ENCODE measurements around the gene MTOR. TPM values are rescaled to one million over a fixed set of nuclear protein-coding genes. Genes with fewer than 3 reads are reported as not detected.
"Not testable (repeated sequence)": the region's sequence is repeated elsewhere in the genome, so short reads cannot be mapped to it uniquely, and the experiment has no call there.

The MTOR gene
- total RNA-seq, 8 experiments from 2014 or later = 27.9 to 59.9 (median 51.2) TPM

DNA sequence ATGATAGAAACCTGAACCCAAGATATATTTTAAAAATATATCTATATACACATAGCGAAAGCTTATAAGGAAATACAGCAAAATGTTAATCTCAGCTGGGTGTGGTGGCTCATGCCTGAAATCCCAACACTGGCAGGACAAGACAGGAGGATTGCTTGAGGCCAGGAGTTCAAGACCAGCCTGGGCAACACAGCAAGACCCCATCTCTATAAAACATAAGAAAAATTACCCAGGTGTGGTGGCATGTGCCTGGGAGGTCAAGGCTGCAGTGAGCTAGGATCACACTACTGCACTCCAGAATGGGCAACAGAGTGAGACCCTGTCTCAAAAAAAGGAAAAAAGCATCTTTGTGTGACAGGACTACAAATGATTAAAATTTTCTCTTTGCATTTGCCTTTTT is 196.6 kb downstream of the MTOR start:
- in situ Hi-C loops (cut with MboI; ENCODE audit: low pct_unique_long_range_greater_than_20kb in 2 of 9, low sequenced_read_pairs in 9 of 9, unreplicated experiment in 9 of 9) = no loop called here
- ATAC-seq (replicated peaks in 6 of 8) = no peak
- WGBS, 10 experiments = 86 to 100% (median 100%) methylated on average over 1 of the region's 1 CpG
- peaks cover 4% of the 10 kb centered on the region in 2 donors for H3K4me1 ChIP-seq (replicated peaks in 1 of 2)
- H3K4me3 ChIP-seq = no peak overlapping the region
- no peak overlapping the region for H3K27ac ChIP-seq

DNA sequence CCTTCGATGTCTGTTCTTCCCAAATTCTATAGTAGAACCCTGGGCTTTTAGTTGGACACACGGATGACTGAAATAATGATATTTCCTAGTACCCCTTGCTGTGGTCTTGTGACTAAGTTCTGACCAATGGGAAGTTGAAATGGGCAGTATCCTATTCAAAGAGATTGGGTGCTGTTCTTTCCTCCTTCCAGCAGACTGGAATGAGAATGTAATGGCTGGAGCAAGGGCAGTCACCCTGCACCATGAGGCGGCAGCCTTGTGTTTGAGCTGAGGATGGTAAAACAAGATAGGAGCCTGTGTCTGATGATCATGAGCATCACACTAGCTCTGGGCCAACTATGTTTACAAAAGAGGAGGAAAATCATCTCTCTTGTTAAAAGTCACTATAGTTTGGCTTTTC is 197.4 kb downstream of the MTOR start:
- H3K4me1 ChIP-seq (replicated peaks in 1 of 2) = peaks cover 4 to 5% of the 10 kb centered on the region in 2 donors
- no peak for ATAC-seq (replicated peaks in 6 of 8)
- no peak overlapping the region for H3K4me3 ChIP-seq
- WGBS, 10 experiments = 88 to 100% (median 94%) methylated on average over 2 to 3 of the region's 3 CpGs; no CpG with 5 or more reads in 1 of the 10 experiments
- no peak overlapping the region for H3K27ac ChIP-seq
- in situ Hi-C loops (cut with MboI; ENCODE audit: low pct_unique_long_range_greater_than_20kb in 2 of 9, low sequenced_read_pairs in 9 of 9, unreplicated experiment in 9 of 9) = no loop called here

GRCh38 chr1:11063937-11064537 is 198.3 kb downstream of the MTOR start:
- H3K27ac ChIP-seq; ATAC-seq (replicated peaks in 6 of 8); H3K4me3 ChIP-seq; H3K4me1 ChIP-seq (replicated peaks in 1 of 2); in situ Hi-C loops (cut with MboI; ENCODE audit: low pct_unique_long_range_greater_than_20kb in 2 of 9, low sequenced_read_pairs in 9 of 9, unreplicated experiment in 9 of 9): not testable (repeated sequence)
- WGBS, 10 experiments = 73 to 100% (median 91%) methylated on average over 1 to 12 of the region's 18 CpGs; no CpG with 5 or more reads in 2 of the 10 experiments

DNA sequence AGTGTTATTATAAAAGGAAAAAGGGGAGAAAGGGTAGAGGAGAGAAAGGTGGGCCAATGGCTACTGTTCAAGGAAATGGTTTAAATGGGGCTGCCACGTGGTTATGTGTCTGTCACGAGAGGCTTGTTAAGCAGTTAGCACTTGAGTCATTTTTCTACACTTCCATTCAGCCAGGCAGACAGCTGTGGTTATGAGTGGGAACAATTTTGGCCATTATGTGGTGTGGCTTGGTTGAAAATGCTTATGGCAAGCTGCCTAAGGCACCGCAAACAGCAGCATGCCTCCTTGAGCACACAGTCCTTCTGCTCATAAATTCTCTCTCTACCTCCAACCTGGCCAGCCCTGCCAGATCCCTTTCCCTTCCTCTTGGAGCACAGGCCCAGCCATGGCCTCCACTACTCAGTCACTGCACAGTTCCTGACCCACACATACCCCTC is 199.4 kb downstream of the MTOR start:
- no peak for ATAC-seq (replicated peaks in 6 of 8)
- Histone ChIP-seq H3K4me3 (no peak overlapping the region), H3K27ac (no peak overlapping the region), H3K4me1 (replicated peaks in 1 of 2) (peaks cover 10 to 11% of the 10 kb centered on the region in 2 donors)
- 25 to 100% (median 67%) methylated on average over 1 to 3 of the region's 3 CpGs; no CpG with 5 or more reads in 3 of the 10 experiments for WGBS, 10 experiments
- in situ Hi-C loops (cut with MboI; ENCODE audit: low pct_unique_long_range_greater_than_20kb in 2 of 9, low sequenced_read_pairs in 9 of 9, unreplicated experiment in 9 of 9) = no loop called here

GRCh38 chr1:11061652-11062365 is 200.5 kb downstream of the MTOR start:
- 67 to 100% (median 88%) methylated on average over 1 to 5 of the region's 5 CpGs; no CpG with 5 or more reads in 3 of the 10 experiments for WGBS, 10 experiments
- in situ Hi-C loops (cut with MboI; ENCODE audit: low pct_unique_long_range_greater_than_20kb in 2 of 9, low sequenced_read_pairs in 9 of 9, unreplicated experiment in 9 of 9) = no loop called here
- ATAC-seq (replicated peaks in 6 of 8) = no peak
- Histone ChIP-seq H3K4me3 (no peak overlapping the region), H3K27ac (no peak overlapping the region), H3K4me1 (replicated peaks in 1 of 2) (peaks cover 10 to 11% of the 10 kb centered on the region in 2 donors)

GRCh38 chr1:11059968-11060830 is 202.2 kb downstream of the MTOR start, which contains the start of gene SRM:
SRM (minus strand) TSS chr1:11060018; CDS start chr1:11059943, 75 bp downstream.
- H3K4me3 ChIP-seq = peak within 1 kb of the TSS; percentile 71 to 95 (median 84)
- peak within 1 kb of the TSS; percentile 59 to 74 for H3K27ac ChIP-seq
- H3K4me1 ChIP-seq (replicated peaks in 1 of 2) = peaks cover 10 to 11% of the 10 kb centered on the region in 2 donors
- ATAC-seq (replicated peaks in 6 of 8) = peak; percentile 84 to 97 (median 96)
- WGBS, 10 experiments = 0% methylated on average over 3 to 15 of the region's 83 CpGs; no CpG with 5 or more reads in 3 of the 10 experiments
- in situ Hi-C loops (cut with MboI; ENCODE audit: low pct_unique_long_range_greater_than_20kb in 2 of 9, low sequenced_read_pairs in 9 of 9, unreplicated experiment in 9 of 9) = no loop called here

DNA sequence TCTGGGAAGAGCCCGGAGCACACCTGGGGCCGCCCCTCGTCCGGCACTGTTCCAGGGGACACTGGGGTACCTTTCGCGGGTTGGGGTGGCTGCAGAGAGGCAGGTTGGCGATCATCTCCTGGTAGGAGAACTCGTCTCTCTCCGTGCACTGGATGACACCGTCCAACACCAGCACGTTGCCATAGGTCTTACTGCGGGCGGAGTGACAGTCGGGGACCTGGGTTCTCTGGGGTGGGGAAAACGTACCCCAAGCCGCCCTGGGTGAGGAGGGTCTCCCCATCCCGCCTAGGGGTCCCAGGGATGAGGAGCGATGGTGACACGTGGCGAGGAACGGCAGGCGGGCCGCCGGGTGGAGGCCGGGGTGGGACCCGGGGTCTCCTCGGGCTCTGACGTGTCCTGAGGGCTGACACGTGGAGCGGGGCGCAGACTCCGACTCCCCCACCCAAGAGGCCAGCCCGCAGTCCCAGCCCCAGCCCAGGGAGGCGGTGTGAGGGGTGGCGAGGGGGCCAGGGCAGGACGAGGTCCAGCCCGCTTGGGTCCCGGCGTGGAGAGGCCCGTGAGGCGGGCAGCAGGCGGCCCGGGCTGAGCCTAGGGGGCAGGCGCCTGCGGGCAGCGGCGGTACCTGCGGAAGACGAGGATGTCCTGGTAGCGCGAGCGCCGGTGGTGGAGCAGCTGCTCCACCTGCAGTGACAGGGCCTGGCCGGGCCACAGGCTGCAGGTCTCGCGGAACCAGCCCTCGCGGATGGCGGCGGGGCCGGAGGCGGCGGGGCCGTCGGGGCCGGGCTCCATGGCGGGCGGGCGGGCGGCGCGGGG is 203.0 kb downstream of the MTOR start:
- WGBS, 10 experiments = 0% methylated on average over 3 to 6 of the region's 72 CpGs; no CpG with 5 or more reads in 7 of the 10 experiments
- Histone ChIP-seq H3K4me3 (peak overlapping the region; percentile 71 to 95 (median 84)), H3K4me1 (replicated peaks in 1 of 2) (peaks cover 10 to 11% of the 10 kb centered on the region in 2 donors), H3K27ac (peak overlapping the region; percentile 49 to 62)
- in situ Hi-C loops (cut with MboI; ENCODE audit: low pct_unique_long_range_greater_than_20kb in 2 of 9, low sequenced_read_pairs in 9 of 9, unreplicated experiment in 9 of 9) = no loop called here
- ATAC-seq (replicated peaks in 6 of 8) = peak; percentile 13 to 41 (median 32)

DNA sequence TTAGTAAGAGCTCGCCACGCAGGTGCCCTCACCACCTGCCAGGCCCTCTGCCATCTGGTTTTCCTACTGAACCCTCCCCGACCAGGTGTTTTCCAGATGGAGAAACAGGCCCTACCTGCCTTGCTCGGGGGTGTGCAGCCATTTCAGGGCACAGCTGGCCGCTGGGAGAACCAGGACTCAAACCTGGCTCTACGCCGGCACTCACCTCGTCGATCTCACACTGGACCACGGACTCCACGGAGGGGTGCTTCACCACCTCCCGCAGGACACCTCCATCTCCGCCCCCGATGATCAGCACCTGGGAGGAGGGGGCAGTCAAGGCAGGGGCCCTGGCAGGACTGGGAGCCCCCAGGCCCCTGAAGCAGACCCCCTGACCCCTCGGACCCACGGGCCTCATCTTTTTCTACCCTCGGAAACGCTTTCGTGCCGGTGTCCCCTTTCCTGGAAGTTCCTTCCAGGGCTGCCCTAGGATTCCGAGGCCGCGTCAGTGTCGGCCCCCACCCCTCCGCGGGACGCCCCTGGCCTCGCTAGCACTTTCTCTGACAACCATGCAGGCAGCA is 203.7 kb downstream of the MTOR start:
- 60 to 100% (median 80%) methylated on average over 1 to 7 of the region's 28 CpGs; no CpG with 5 or more reads in 4 of the 10 experiments for WGBS, 10 experiments
- no peak for ATAC-seq (replicated peaks in 6 of 8)
- peaks cover 10 to 11% of the 10 kb centered on the region in 2 donors for H3K4me1 ChIP-seq (replicated peaks in 1 of 2)
- in situ Hi-C loops (cut with MboI; ENCODE audit: low pct_unique_long_range_greater_than_20kb in 2 of 9, low sequenced_read_pairs in 9 of 9, unreplicated experiment in 9 of 9) = no loop called here
- H3K4me3 ChIP-seq = peak overlapping the region; percentile 71 to 95 (median 84)
- no peak overlapping the region for H3K27ac ChIP-seq

- WGBS, 10 experiments = 83 to 100% (median 93%) methylated on average over 2 to 14 of the region's 14 CpGs; no CpG with 5 or more reads in 4 of the 10 experiments
- Histone ChIP-seq H3K27ac (no peak overlapping the region), H3K4me3 (peak overlapping the region in 1 of 5 donors; percentile 86), H3K4me1 (replicated peaks in 1 of 2) (peaks cover 13 to 15% of the 10 kb centered on the region in 2 donors)
- in situ Hi-C loops (cut with MboI; ENCODE audit: low pct_unique_long_range_greater_than_20kb in 2 of 9, low sequenced_read_pairs in 9 of 9, unreplicated experiment in 9 of 9) = no loop called here
- ATAC-seq (replicated peaks in 6 of 8) = no peak
Measured at GRCh38 chr1:11058026-11058425, 204.3 kb downstream of the MTOR start.

DNA sequence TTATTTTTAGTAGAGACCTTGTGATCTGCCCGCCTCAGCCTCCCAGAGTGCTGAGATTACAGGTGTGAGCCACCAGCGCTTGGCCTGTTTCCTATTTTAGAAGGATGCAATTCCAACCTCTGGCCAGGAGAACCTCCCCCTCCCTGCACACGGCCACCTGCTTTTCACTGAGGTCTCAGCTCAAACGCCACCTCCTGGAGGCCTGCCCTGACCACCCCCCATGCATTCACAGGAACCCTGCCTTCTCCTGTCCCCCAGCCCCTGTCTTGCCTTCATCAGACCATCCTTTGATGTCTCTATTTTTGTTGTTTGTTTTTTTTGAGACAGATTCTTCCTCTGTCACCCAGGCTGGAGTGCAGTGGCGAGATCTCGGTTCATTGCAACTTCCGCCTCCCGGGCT is 204.9 kb downstream of the MTOR start:
- Histone ChIP-seq H3K4me1 (replicated peaks in 1 of 2) (peaks cover 18 to 21% of the 10 kb centered on the region in 2 donors), H3K4me3 (no peak overlapping the region), H3K27ac (no peak overlapping the region)
- in situ Hi-C loops (cut with MboI; ENCODE audit: low pct_unique_long_range_greater_than_20kb in 2 of 9, low sequenced_read_pairs in 9 of 9, unreplicated experiment in 9 of 9) = no loop called here
- WGBS, 10 experiments = 73 to 100% (median 100%) methylated on average over 1 to 7 of the region's 8 CpGs; no CpG with 5 or more reads in 3 of the 10 experiments
- no peak for ATAC-seq (replicated peaks in 6 of 8)

All from motor neuron (in vitro differentiated cells).